ENCODE measurements around the gene VPS9D1.

Gene VPS9D1

GRCh38 chr16:89723279-89724250 is 2.9 kb upstream of the VPS9D1 start:
- no peaks in the 10 kb centered on the region for H3K9me3 Mint-ChIP-seq
- H3K27ac Mint-ChIP-seq, result no peak overlapping the region

GRCh38 chr16:89722392-89723278 is 1.9 kb upstream of the VPS9D1 start:
- no peaks in the 10 kb centered on the region for H3K9me3 Mint-ChIP-seq
- H3K27ac Mint-ChIP-seq, result no peak overlapping the region
- peaks cover 13% of the 10 kb centered on the region for H3K27me3 Mint-ChIP-seq (ENCODE audit: low read depth, poor library complexity)
- TF ChIP-seq CTCF (IDR thresholded peaks at IDR 0.05), result no peak
- H3K36me3 Mint-ChIP-seq (ENCODE audit: low read depth), result peaks cover 31% of the 10 kb centered on the region
- peak overlapping the region; percentile 75 for H3K4me3 Mint-ChIP-seq
- DNase-seq, result no peak
- peaks cover 47% of the 10 kb centered on the region for H3K4me1 Mint-ChIP-seq

More at GRCh38 chr16:89723279-89724250, 2.9 kb upstream of the VPS9D1 start:
- no peak for DNase-seq
- H3K27me3 Mint-ChIP-seq (ENCODE audit: low read depth, poor library complexity), result peaks cover 13% of the 10 kb centered on the region
- H3K36me3 Mint-ChIP-seq (ENCODE audit: low read depth), result peaks cover 24% of the 10 kb centered on the region
- peaks cover 41% of the 10 kb centered on the region for H3K4me1 Mint-ChIP-seq
- no peak for TF ChIP-seq CTCF (IDR thresholded peaks at IDR 0.05)
- H3K4me3 Mint-ChIP-seq, result peak overlapping the region; percentile 75

- Mint-ChIP-seq H3K4me3 (peak overlapping the region; percentile 75), H3K36me3 (ENCODE audit: low read depth) (peaks cover 28% of the 10 kb centered on the region), H3K9me3 (no peaks in the 10 kb centered on the region), H3K27ac (no peak overlapping the region), H3K4me1 (peaks cover 44% of the 10 kb centered on the region), H3K27me3 (ENCODE audit: low read depth, poor library complexity) (peaks cover 13% of the 10 kb centered on the region)
- TF ChIP-seq CTCF (IDR thresholded peaks at IDR 0.05), result no peak
- DNase-seq, result peak; percentile 63
Observed at GRCh38 chr16:89721546-89722391, 1.1 kb upstream of the VPS9D1 start.

- peak; percentile 83 for DNase-seq
- no peaks in the 10 kb centered on the region for H3K9me3 Mint-ChIP-seq
- peaks cover 49% of the 10 kb centered on the region for H3K4me1 Mint-ChIP-seq
- H3K27me3 Mint-ChIP-seq (ENCODE audit: low read depth, poor library complexity), result peaks cover 13% of the 10 kb centered on the region
- H3K4me3 Mint-ChIP-seq, result peak overlapping the region; percentile 91
- no peak for TF ChIP-seq CTCF (IDR thresholded peaks at IDR 0.05)
- H3K27ac Mint-ChIP-seq, result no peak overlapping the region
- peaks cover 33% of the 10 kb centered on the region for H3K36me3 Mint-ChIP-seq (ENCODE audit: low read depth)
Observed at GRCh38 chr16:89720551-89720812, 216 bp downstream of the VPS9D1 start.

- Mint-ChIP-seq H3K27ac (no peak overlapping the region), H3K27me3 (ENCODE audit: low read depth, poor library complexity) (peaks cover 7% of the 10 kb centered on the region), H3K4me1 (peaks cover 40% of the 10 kb centered on the region), H3K4me3 (no peak overlapping the region), H3K36me3 (ENCODE audit: low read depth) (peaks cover 37% of the 10 kb centered on the region), H3K9me3 (peaks cover 7% of the 10 kb centered on the region)
- TF ChIP-seq CTCF (IDR thresholded peaks at IDR 0.05), result no peak
- DNase-seq, result no peak
Observed at GRCh38 chr16:89717688-89718505, 2.8 kb downstream of the VPS9D1 start.
